ENCODE measurements around the gene RADIL. TPM values are rescaled to one million over a fixed set of nuclear protein-coding genes. Genes with fewer than 3 reads are reported as not detected.

The RADIL gene
- total and polyA plus RNA-seq, 3 experiments from 2014 or later: 0.04 to 0.20 TPM; not detected in 1

DNA sequence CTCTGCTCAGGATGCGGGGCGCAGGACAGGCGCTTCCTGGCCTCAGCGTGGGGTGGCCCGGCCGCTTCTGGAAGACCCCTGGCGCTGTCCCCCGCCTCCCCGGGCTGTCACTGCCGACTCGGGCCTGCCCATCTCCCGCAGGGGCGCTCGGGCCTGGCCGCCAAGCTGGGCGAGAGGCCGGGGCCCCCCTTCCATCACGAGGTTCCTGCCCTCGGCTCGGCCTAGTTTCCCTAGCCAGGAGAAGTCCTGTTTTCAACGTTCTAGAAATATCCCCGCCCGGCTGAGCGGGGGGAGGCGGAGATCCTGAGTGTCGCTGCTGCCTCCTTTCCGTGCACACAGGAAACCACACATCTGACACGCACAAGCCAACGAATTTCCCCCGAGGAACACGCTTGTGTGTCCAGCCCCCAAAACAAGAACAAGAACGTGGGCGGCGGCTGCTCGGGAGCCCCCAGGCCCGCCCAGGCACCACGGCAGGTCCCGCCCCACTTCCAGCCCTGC lies 74.4 kb downstream of the RADIL start:
- peaks cover 0 to 5% (median 0%) of the 10 kb centered on the region in 5 donors for H3K9me3 Mint-ChIP-seq
- Histone ChIP-seq H3K4me3 (ENCODE audit: low read length) (no peak overlapping the region), H3K27me3 (ENCODE audit: insufficient read depth, low read length, poor library complexity, severe bottlenecking) (no peaks in the 10 kb centered on the region), H3K36me3 (ENCODE audit: insufficient read depth, low read length) (no peaks in the 10 kb centered on the region), H3K9me3 (ENCODE audit: low read length) (no peaks in the 10 kb centered on the region), H3K4me1 (ENCODE audit: insufficient read depth, low read length) (no peaks in the 10 kb centered on the region), H3K27ac (ENCODE audit: low read depth, low read length) (no peak overlapping the region)
- no peaks in the 10 kb centered on the region for H3K36me3 Mint-ChIP-seq
- peaks cover 8 to 21% of the 10 kb centered on the region in 2 donors for H3K27me3 Mint-ChIP-seq
- H3K4me1 Mint-ChIP-seq: peaks cover 7 to 13% (median 10%) of the 10 kb centered on the region in 3 donors
- DNase-seq: peak in 3 of 5 donors; percentile 23 to 52 (median 26)
- POLR2A ChIA-PET: interaction anchor here (0.6 kb wide), 1 partner anchor 1014 kb away, joined by 3 read pairs; no protein-coding TSS in a partner anchor
- H3K27ac Mint-ChIP-seq: peak overlapping the region in 4 of 8 donors; percentile 47 to 79 (median 62)
- CTCF ChIA-PET: interaction anchor here (1.1 kb wide), 1 partner anchor 12 kb away, joined by 5 read pairs; no protein-coding TSS in a partner anchor
- H3K4me3 Mint-ChIP-seq: peak overlapping the region; percentile 64 to 86 (median 79)

DNA sequence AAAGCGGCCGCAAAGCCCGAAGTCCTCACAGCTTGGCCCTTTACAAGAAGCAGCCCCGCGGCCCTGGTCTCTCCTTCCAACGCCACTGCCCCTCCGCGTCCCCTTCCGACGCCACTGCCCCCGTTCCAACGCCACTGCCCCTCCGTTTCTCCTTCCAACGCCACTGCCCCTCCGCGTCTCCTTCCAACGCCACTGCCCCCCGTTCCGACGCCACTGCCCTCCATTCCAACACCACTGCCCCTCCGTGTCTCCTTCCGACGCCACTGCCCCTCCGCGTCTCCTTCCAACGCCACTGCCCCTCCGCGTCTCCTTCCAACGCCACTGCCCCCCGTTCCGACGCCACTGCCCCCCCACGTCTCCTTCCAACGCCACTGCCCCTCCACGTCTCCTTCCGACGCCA lies 75.0 kb downstream of the RADIL start:
- Mint-ChIP-seq H3K36me3 (no peaks in the 10 kb centered on the region), H3K4me1 (peaks cover 7 to 13% (median 10%) of the 10 kb centered on the region in 3 donors)
- POLR2A ChIA-PET: interaction anchor here (0.7 kb wide), 1 partner anchor 203 kb away, joined by 5 read pairs; no protein-coding TSS in a partner anchor

DNA sequence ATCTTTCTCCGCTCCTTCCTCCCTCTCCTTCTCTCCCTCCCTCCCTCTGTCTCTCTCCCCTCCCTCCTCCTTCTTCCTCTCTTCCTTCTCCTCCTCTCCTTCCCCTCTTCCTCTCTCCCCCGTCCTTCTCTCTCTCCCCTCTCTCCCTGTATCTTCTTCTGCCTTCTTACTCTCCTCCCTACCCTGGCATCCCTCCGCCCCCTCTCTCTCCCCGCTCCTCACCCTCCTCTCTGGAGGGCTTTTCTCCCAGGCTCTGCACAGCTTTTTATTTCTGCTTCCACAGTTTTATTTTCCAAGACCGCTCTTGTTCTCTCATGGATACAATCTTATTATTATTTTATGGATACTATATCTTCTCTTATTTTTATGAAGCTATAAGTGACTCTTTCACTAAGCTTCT lies 75.5 kb downstream of the RADIL start:
- peaks cover 0 to 1% (median 0%) of the 10 kb centered on the region in 5 donors for H3K9me3 Mint-ChIP-seq
- POLR2A ChIA-PET: interaction anchor here (0.7 kb wide), 1 partner anchor 203 kb away, joined by 5 read pairs; no protein-coding TSS in a partner anchor
- no peaks in the 10 kb centered on the region for H3K36me3 Mint-ChIP-seq
- Histone ChIP-seq H3K36me3 (ENCODE audit: insufficient read depth, low read length) (no peaks in the 10 kb centered on the region), H3K27me3 (ENCODE audit: insufficient read depth, low read length, poor library complexity, severe bottlenecking) (no peaks in the 10 kb centered on the region), H3K4me1 (ENCODE audit: insufficient read depth, low read length) (no peaks in the 10 kb centered on the region), H3K9me3 (ENCODE audit: low read length) (no peaks in the 10 kb centered on the region), H3K27ac (ENCODE audit: low read depth, low read length) (no peak overlapping the region), H3K4me3 (ENCODE audit: low read length) (no peak overlapping the region)
- peaks cover 7 to 13% (median 10%) of the 10 kb centered on the region in 3 donors for H3K4me1 Mint-ChIP-seq
- DNase-seq: no peak
- no peak overlapping the region for H3K27ac Mint-ChIP-seq
- peaks cover 5 to 10% of the 10 kb centered on the region in 2 donors for H3K27me3 Mint-ChIP-seq
- peak overlapping the region in 1 of 7 donors; percentile 23 for H3K4me3 Mint-ChIP-seq
- CTCF ChIA-PET: interaction anchor here (1.0 kb wide), 1 partner anchor 16 kb away, joined by 3 read pairs; no protein-coding TSS in a partner anchor

More for the DNA sequence above, 75.0 kb downstream of the RADIL start:
- no peak overlapping the region for H3K4me3 ChIP-seq (ENCODE audit: low read length)
- no peaks in the 10 kb centered on the region for H3K9me3 ChIP-seq (ENCODE audit: low read length)
- H3K27me3 Mint-ChIP-seq: peaks cover 6 to 16% of the 10 kb centered on the region in 2 donors
- peak overlapping the region in 3 of 7 donors; percentile 23 to 79 (median 38) for H3K4me3 Mint-ChIP-seq
- CTCF ChIA-PET: no interaction called here
- H3K4me1 ChIP-seq (ENCODE audit: insufficient read depth, low read length): no peaks in the 10 kb centered on the region
- peaks cover 0 to 5% (median 0%) of the 10 kb centered on the region in 5 donors for H3K9me3 Mint-ChIP-seq
- no peak for DNase-seq
- H3K27ac ChIP-seq (ENCODE audit: low read depth, low read length): no peak overlapping the region
- H3K36me3 ChIP-seq (ENCODE audit: insufficient read depth, low read length): no peaks in the 10 kb centered on the region
- no peak overlapping the region for H3K27ac Mint-ChIP-seq
- H3K27me3 ChIP-seq (ENCODE audit: insufficient read depth, low read length, poor library complexity, severe bottlenecking): no peaks in the 10 kb centered on the region

DNA sequence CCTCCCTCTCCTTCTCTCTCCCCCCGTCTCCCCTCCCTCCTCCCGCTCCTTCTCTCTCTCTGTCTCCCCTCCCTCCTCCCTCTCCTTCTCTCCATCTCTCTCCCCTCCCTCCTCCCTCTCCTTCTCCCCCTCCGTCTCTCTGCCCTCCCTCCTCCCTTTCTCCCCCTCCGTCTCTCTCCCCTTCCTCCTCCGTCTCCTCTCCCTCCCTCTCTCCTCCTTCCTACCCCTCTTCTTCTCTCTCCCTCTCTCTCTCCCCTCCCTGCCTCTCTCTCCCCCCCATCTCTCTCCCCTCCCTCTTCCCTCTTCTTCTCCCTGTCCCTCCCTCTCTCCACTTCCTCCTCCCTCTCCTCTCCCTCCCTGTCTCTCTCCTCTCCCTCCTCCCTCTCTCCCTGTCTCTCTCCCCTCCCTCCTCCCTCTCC lies 75.9 kb downstream of the RADIL start:
- H3K9me3 Mint-ChIP-seq: no peaks in the 10 kb centered on the region
- ChIA-PET POLR2A (no interaction called here), CTCF (interaction anchor here (1.0 kb wide), 1 partner anchor 16 kb away, joined by 3 read pairs; no protein-coding TSS in a partner anchor)
- no peaks in the 10 kb centered on the region for H3K9me3 ChIP-seq (ENCODE audit: low read length)
- H3K4me3 Mint-ChIP-seq: no peak overlapping the region
- peaks cover 5 to 6% of the 10 kb centered on the region in 2 donors for H3K27me3 Mint-ChIP-seq
- no peak for DNase-seq
- H3K27ac ChIP-seq (ENCODE audit: low read depth, low read length): no peak overlapping the region
- no peak overlapping the region for H3K27ac Mint-ChIP-seq
- no peaks in the 10 kb centered on the region for H3K36me3 Mint-ChIP-seq
- H3K4me1 ChIP-seq (ENCODE audit: insufficient read depth, low read length): no peaks in the 10 kb centered on the region
- no peaks in the 10 kb centered on the region for H3K36me3 ChIP-seq (ENCODE audit: insufficient read depth, low read length)
- H3K4me1 Mint-ChIP-seq: peaks cover 7 to 13% (median 10%) of the 10 kb centered on the region in 3 donors
- H3K4me3 ChIP-seq (ENCODE audit: low read length): no peak overlapping the region
- no peaks in the 10 kb centered on the region for H3K27me3 ChIP-seq (ENCODE audit: insufficient read depth, low read length, poor library complexity, severe bottlenecking)

DNA sequence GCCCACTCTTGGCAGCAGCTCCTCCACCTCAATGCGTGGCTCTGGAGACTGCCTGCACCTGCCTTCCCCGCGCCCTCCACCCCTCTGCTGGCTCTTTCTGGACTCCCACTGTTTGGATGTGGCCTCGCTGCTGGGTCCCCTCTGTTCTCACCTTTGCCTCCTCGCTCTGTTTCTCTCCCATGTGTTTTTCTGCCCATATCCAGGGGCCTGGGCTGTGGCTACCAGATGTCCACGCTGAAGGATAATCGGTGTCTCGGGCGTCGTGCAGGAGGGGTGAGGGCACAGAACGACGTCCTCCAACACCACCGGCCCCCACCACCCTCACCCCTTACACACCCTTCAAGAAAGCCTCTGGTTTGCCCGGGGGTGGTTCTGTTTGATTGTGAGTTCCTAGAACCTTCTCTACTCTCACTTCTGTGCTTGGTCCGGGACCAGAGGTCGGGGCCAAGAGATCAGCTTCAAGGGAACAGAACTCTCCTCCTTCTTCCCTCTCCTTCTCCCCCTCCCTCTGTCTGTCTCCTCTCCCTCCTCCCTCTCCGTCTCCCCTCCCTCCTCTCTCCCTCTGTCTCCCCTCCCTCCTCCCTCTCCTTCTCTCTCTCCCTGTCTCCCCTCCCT lies 76.4 kb downstream of the RADIL start:
- H3K27ac Mint-ChIP-seq: peak overlapping the region in 3 of 8 donors; percentile 34 to 64 (median 63)
- ChIA-PET POLR2A (no interaction called here), CTCF (interaction anchor here (1.0 kb wide), 1 partner anchor 16 kb away, joined by 3 read pairs; no protein-coding TSS in a partner anchor)
- H3K36me3 Mint-ChIP-seq: no peaks in the 10 kb centered on the region
- H3K4me1 ChIP-seq (ENCODE audit: insufficient read depth, low read length): no peaks in the 10 kb centered on the region
- H3K36me3 ChIP-seq (ENCODE audit: insufficient read depth, low read length): no peaks in the 10 kb centered on the region
- no peak overlapping the region for H3K27ac ChIP-seq (ENCODE audit: low read depth, low read length)
- no peak for DNase-seq
- H3K4me3 Mint-ChIP-seq: no peak overlapping the region
- no peaks in the 10 kb centered on the region for H3K9me3 ChIP-seq (ENCODE audit: low read length)
- no peak overlapping the region for H3K4me3 ChIP-seq (ENCODE audit: low read length)
- peaks cover 7 to 13% (median 10%) of the 10 kb centered on the region in 3 donors for H3K4me1 Mint-ChIP-seq
- no peaks in the 10 kb centered on the region for H3K9me3 Mint-ChIP-seq
- H3K27me3 ChIP-seq (ENCODE audit: insufficient read depth, low read length, poor library complexity, severe bottlenecking): no peaks in the 10 kb centered on the region
- peaks cover 4 to 5% of the 10 kb centered on the region in 2 donors for H3K27me3 Mint-ChIP-seq

DNA sequence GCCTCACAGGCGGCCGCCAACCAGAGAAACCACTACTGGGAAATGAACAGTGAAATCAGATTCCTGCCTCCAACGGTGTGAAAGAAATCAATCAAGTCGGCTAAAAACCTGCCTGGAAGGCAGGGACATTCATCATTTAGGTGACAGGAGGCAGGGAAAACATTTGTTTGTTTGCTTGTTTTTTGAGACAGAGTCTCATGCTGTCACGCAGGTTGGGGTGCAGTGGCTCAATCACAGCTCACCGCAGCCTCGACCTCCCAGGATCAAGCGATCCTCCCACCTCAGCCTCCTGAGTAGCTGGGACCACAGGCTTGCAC lies 77.6 kb downstream of the RADIL start:
- CTCF ChIA-PET: no interaction called here
- Mint-ChIP-seq H3K36me3 (no peaks in the 10 kb centered on the region), H3K4me1 (peaks cover 7 to 16% (median 10%) of the 10 kb centered on the region in 3 donors), H3K4me3 (no peak overlapping the region), H3K27ac (no peak overlapping the region), H3K9me3 (no peaks in the 10 kb centered on the region), H3K27me3 (peaks cover 4% of the 10 kb centered on the region in 2 donors)
- POLR2A ChIA-PET: no interaction called here
- no peak overlapping the region for H3K4me3 ChIP-seq (ENCODE audit: low read length)
- no peak for DNase-seq
- H3K9me3 ChIP-seq (ENCODE audit: low read length): no peaks in the 10 kb centered on the region
- H3K27me3 ChIP-seq (ENCODE audit: insufficient read depth, low read length, poor library complexity, severe bottlenecking): no peaks in the 10 kb centered on the region
- H3K36me3 ChIP-seq (ENCODE audit: insufficient read depth, low read length): no peaks in the 10 kb centered on the region
- no peaks in the 10 kb centered on the region for H3K4me1 ChIP-seq (ENCODE audit: insufficient read depth, low read length)
- H3K27ac ChIP-seq (ENCODE audit: low read depth, low read length): no peak overlapping the region

DNA sequence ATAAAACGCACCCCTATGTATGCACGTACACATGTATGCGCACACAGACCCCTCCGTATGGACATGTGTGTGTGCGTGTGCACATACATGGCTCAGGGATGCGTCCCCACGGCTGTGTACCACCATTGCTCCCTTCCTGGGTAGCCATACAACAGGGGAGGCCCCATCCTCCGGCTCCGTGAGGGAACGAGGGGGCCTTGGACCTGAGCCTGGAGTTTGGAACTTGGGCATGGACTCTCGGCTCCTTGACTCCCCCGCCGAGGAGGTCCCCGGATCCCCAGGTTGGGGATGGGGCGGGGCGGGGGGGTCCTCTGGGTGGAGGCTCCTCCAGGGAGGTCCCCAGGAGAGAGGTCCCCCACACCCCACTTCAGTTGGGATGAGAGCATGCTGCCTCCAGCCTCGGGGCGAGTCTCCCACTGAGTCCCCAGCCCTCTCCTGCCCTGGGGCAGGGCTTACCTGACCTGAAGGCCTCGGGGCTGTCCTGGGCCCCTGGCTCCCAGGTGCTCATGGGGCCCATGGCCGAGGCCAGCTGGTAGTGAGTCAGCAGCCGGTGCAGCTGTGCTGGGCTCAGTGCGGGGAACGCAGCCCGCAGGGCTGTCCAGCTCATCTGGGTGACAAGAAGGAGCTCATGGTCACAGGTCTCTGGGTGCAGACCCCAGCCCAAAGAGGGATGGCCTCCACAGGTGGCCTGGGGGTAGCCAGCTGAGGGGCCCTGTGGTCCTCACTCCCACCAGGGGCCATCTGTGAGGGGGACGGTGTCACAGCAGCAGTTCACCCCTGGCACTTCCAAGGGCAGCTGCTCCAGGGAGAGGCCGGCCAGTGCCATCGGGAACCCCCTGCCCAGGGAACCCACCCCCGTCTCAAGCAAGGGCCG lies 78.2 kb downstream of the RADIL start:
- no peak overlapping the region for H3K27ac ChIP-seq (ENCODE audit: low read depth, low read length)
- H3K9me3 Mint-ChIP-seq: no peaks in the 10 kb centered on the region
- no peaks in the 10 kb centered on the region for H3K36me3 Mint-ChIP-seq
- DNase-seq: no peak
- H3K27me3 Mint-ChIP-seq: peaks cover 2% of the 10 kb centered on the region in 2 donors
- H3K27ac Mint-ChIP-seq: no peak overlapping the region
- no peaks in the 10 kb centered on the region for H3K27me3 ChIP-seq (ENCODE audit: insufficient read depth, low read length, poor library complexity, severe bottlenecking)
- H3K4me1 ChIP-seq (ENCODE audit: insufficient read depth, low read length): no peaks in the 10 kb centered on the region
- H3K4me3 Mint-ChIP-seq: no peak overlapping the region
- H3K4me3 ChIP-seq (ENCODE audit: low read length): no peak overlapping the region
- ChIA-PET POLR2A (no interaction called here), CTCF (no interaction called here)
- H3K4me1 Mint-ChIP-seq: peaks cover 4 to 16% (median 8%) of the 10 kb centered on the region in 3 donors
- no peaks in the 10 kb centered on the region for H3K36me3 ChIP-seq (ENCODE audit: insufficient read depth, low read length)
- no peaks in the 10 kb centered on the region for H3K9me3 ChIP-seq (ENCODE audit: low read length)

Data from CD8-positive, alpha-beta memory T cell (primary cell).